Thymus (tissue), 11 donors: Measurements from ENCODE around the gene TSHZ2. TPM values are rescaled to one million over a fixed set of nuclear protein-coding genes. Genes with fewer than 3 reads are reported as not detected.
"Not testable (repeated sequence)": the region's sequence is repeated elsewhere in the genome, so short reads cannot be mapped to it uniquely, and the experiment has no call there.

Experiments
- DNase-seq, 9 donors: peaks; one replicate each; pipeline ENCODE4 v3.0.0-alpha.2; 2013; ENCODE audit warnings: low spot score in 9 of 9, low read depth in 6 of 9, missing footprints in 1 of 9
- H3K27ac ChIP-seq, 2 donors: one replicate each; pipeline ENCODE4 v1.5.1; 2013; ENCODE audit warnings: control low read depth in 1 of 2, low read depth in 1 of 2, low read length in 1 of 2, mild to moderate bottlenecking in 1 of 2, moderate library complexity in 1 of 2
- H3K27me3 ChIP-seq, 2 donors: one replicate each; pipeline ENCODE4 v1.5.1; 2013; ENCODE audit warnings: low read length in 1 of 2; ENCODE audit not compliant: control insufficient read depth in 2 of 2, insufficient read depth in 1 of 2
- H3K36me3 ChIP-seq, 2 donors: one replicate each; pipeline ENCODE4 v1.5.1; 2013; ENCODE audit warnings: low read length in 1 of 2, mild to moderate bottlenecking in 1 of 2, moderate library complexity in 1 of 2; ENCODE audit not compliant: control insufficient read depth in 2 of 2, insufficient read depth in 2 of 2
- H3K4me1 ChIP-seq, 2 donors: one replicate each; pipeline ENCODE4 v1.5.1; 2013; ENCODE audit warnings: low read length in 2 of 2; ENCODE audit not compliant: control insufficient read depth in 2 of 2, insufficient read depth in 2 of 2
- H3K4me3 ChIP-seq, 2 donors: one replicate each; pipeline ENCODE4 v1.5.1; 2013; ENCODE audit warnings: low read length in 2 of 2, control low read depth in 1 of 2, mild to moderate bottlenecking in 1 of 2
- H3K9me3 ChIP-seq, 2 donors: one replicate each; pipeline ENCODE4 v1.5.1; 2013; ENCODE audit warnings: low read length in 1 of 2, mild to moderate bottlenecking in 1 of 2; ENCODE audit not compliant: control insufficient read depth in 2 of 2, insufficient read depth in 1 of 2
- WGBS: extraction: QIAGEN DNeasy Blood & Tissue Kit; methylation state at CpG from one replicate; pipeline ENCODE4 v1.1.7; 2013; 5-methylcytosine and 5-hydroxymethylcytosine counted together
- polyA plus RNA-seq: library from polyadenylated mRNA; stranded (reverse); fragments of 200-250 nt; gene quantifications from one replicate; pipeline ENCODE4 v1.2.3, GENCODE V29; 2013
- total RNA-seq: library from RNA; stranded (reverse); fragments of 120-200 nt; gene quantifications from one replicate; pipeline ENCODE4 v1.2.4, GENCODE V29; 2013
- donor health status: healthy.

TSHZ2 gene
- total and polyA plus RNA-seq, 2 donors, result 1.4 to 2.4 TPM

DNA sequence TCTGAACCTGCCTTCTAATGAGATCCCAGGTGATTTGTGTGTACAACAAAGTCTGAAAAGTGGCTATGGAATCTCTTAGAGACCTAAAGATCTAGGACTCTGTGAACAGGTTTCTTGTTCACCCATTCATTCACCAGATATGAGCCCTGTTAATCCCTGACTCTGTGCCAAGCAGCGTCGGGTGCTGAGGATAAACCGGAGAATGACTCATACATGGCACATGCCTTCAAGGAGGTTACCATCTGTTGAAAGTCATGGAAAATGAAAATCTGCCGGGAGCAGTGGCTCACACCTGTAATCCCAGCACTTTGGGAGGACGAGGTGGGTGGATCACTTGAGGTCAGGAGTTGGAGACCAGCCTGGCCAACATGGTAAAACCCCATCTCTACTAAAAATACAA is 549.3 kb downstream of the TSHZ2 start:
- H3K9me3 ChIP-seq, DNase-seq, H3K27ac ChIP-seq, H3K4me3 ChIP-seq, H3K4me1 ChIP-seq, H3K27me3 ChIP-seq, H3K36me3 ChIP-seq: not testable (repeated sequence)
- 93% methylated on average over 5 of the region's 5 CpGs for WGBS

DNA sequence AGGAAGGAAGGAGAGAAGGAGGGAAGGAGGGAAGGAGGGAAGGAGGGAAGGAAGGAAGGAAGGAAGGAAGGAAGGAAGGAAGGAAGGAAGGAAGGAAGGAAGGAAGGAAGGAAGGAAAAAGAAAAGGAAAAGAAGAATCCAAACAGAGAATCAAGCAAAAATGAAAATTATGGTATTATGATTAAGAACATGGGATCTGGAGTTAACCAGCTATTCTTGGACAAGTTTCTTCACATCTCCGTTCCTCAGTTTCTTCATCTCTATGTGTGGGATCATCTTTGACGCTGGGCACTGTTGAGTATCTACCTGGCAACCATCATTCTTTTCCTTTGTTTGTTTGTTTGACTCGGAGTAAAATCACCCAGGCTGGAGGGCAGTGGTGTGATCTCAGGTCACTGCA is 549.9 kb downstream of the TSHZ2 start:
- Histone ChIP-seq H3K27ac (no peak overlapping the region), H3K36me3 (no peaks in the 10 kb centered on the region), H3K4me3 (no peak overlapping the region), H3K9me3 (no peaks in the 10 kb centered on the region), H3K4me1 (no peaks in the 10 kb centered on the region), H3K27me3 (no peaks in the 10 kb centered on the region)
- WGBS, result 94% methylated on average over 3 of the region's 3 CpGs
- DNase-seq, result no peak

DNA sequence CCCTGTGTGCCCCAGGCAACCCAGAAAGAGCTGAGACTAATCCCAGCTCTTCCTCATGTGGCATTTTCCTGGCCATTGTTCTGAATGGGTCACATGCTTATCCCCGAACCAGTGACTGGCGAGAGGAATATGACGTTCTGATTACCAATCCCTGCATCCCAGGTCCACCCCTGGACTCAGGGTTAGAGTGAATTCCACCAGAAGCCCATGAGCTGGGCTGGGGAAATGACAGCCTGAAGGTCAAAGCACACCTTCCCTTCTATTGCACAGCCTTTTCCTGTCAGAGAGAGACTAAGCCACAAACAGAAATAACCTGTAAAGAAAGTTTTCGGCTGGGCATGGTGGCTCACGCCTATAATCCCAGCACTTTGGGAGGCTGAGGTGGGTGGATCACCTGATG is 550.5 kb downstream of the TSHZ2 start:
- no peaks in the 10 kb centered on the region for H3K9me3 ChIP-seq
- no peak overlapping the region for H3K27ac ChIP-seq
- no peaks in the 10 kb centered on the region for H3K4me1 ChIP-seq
- WGBS, result 85% methylated on average over 5 of the region's 5 CpGs
- H3K27me3 ChIP-seq, result no peaks in the 10 kb centered on the region
- no peak overlapping the region for H3K4me3 ChIP-seq
- no peak for DNase-seq
- no peaks in the 10 kb centered on the region for H3K36me3 ChIP-seq

DNA sequence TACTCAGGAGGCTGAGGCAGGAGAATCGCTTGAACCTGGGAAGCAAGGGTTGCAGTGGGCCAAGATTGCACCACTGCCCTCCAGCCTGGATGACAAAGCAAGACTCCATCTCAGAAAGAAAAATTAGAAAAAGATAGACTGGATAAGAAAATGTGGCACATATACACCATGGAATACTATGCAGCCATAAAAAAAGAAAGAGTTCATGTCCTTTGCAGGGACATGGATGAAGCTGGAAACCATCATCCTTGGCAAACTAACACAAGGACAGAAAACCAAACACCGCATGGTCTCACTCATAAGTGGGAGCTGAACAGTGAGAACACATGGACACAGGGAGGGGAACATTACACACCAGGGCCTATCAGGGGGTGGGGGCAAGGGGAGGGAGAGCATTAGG is 551.5 kb downstream of the TSHZ2 start:
- not testable (repeated sequence) for DNase-seq, H3K36me3 ChIP-seq, H3K9me3 ChIP-seq, H3K4me1 ChIP-seq, H3K27ac ChIP-seq, H3K4me3 ChIP-seq, H3K27me3 ChIP-seq
- WGBS, result 97% methylated on average over 2 of the region's 2 CpGs

DNA sequence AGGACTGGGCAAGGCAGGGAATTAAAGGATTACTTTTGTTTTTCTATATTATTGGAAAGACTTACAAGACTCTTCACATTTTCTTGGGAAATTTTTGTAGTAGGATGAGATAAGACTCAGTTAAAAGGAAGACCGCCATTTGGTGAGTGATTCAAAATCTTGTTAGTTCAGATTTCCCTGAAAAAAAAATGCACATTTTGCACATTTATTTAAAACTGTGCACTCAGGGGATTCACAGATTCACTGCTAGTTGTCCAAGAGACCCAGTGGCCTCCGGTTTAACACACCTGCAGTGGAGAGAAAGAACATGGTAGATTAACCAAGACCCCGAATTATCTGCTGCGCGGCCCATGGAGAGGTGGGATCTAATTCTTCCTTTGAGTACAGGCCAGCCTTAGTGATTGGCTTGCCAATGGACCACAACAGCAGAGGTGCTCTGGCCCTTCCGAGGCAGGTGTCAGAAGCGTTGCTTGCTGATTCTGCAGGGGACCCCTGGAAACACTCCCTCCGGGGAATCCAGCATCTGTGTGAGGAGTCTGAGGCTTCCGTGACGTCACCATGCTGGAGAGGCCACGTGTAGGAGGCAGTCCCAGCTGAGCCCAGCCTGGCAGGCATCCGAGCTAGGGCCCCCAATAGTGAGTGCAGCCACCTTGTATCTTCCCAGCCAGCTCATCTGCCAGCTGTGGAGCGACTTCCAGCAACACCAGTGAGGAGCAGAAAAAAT is 552.6 kb downstream of the TSHZ2 start:
- Histone ChIP-seq H3K9me3 (no peaks in the 10 kb centered on the region), H3K4me3 (no peak overlapping the region), H3K27ac (no peak overlapping the region), H3K27me3 (no peaks in the 10 kb centered on the region), H3K4me1 (no peaks in the 10 kb centered on the region), H3K36me3 (no peaks in the 10 kb centered on the region)
- WGBS, result 94% methylated on average over 13 of the region's 13 CpGs
- DNase-seq, result no peak

DNA sequence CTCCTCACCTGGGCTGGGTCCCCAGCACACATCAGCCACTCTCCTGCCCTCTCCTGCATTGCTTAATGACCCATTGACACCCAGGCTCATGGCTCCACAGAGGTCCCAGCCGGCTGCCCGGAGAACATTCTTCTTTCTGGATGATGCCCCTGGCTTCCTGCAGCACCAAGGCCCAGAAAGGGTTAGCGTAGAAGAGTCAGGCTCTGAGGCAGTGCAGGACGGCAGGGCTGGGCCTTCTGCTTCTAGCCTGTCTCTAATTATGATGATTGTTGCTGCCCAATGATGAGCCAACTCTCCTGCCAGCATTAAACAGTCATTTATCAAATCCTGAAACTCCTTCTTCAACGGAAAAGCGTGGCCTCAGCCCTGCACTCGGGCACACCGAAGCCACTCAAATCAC is 555.0 kb downstream of the TSHZ2 start:
- no peak for DNase-seq
- no peak overlapping the region for H3K4me3 ChIP-seq
- WGBS, result 95% methylated on average over 8 of the region's 8 CpGs
- H3K27me3 ChIP-seq, result no peaks in the 10 kb centered on the region
- H3K4me1 ChIP-seq, result no peaks in the 10 kb centered on the region
- H3K36me3 ChIP-seq, result no peaks in the 10 kb centered on the region
- H3K27ac ChIP-seq, result no peak overlapping the region
- no peaks in the 10 kb centered on the region for H3K9me3 ChIP-seq

DNA sequence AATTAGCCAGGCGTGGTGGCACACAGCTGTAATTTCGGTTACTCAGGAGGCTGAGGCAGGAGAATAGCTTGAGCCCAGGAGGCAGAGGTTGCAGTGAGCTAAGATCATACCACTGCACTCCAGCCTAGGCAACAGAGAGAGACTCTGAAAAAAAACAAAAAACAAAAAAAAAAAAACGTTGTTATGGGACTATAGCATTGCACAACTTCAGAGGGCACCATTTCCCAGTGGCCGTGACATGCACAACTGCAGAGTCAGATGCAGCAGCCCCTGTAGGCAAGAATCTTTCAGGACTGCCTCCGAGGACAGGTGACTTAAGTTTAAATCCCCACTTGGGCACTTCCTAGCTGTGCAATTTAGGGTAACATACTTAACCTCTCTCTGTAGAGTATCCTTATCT is 557.5 kb downstream of the TSHZ2 start:
- Histone ChIP-seq H3K9me3 (no peaks in the 10 kb centered on the region), H3K4me1 (no peaks in the 10 kb centered on the region), H3K36me3 (no peaks in the 10 kb centered on the region), H3K27ac (no peak overlapping the region), H3K4me3 (no peak overlapping the region), H3K27me3 (no peaks in the 10 kb centered on the region)
- DNase-seq, result no peak
- WGBS, result 90% methylated on average over 5 of the region's 5 CpGs

DNA sequence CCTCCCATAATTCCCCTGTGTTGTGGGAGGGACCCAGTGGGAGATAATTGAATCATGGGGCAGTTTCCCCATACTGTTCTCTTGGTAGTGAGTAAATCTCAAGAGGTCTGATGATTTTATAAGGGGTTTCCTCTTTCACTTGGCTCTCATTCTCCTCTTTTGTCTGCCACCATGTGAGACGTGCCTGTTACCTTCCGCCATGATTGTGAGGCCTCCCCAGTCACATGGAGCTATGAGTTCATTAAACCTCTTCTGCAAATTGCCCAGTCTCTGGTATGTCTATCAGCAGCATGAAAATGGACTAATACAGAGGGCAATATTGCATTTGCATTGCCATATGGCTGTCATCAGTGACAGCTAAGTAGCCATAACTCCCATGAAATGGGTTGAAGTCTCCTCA is 558.3 kb downstream of the TSHZ2 start:
- H3K27ac ChIP-seq, result no peak overlapping the region
- no peaks in the 10 kb centered on the region for H3K9me3 ChIP-seq
- H3K4me3 ChIP-seq, result no peak overlapping the region
- no peaks in the 10 kb centered on the region for H3K27me3 ChIP-seq
- WGBS, result 88% methylated on average over 2 of the region's 2 CpGs
- no peak for DNase-seq
- H3K4me1 ChIP-seq, result no peaks in the 10 kb centered on the region
- no peaks in the 10 kb centered on the region for H3K36me3 ChIP-seq

DNA sequence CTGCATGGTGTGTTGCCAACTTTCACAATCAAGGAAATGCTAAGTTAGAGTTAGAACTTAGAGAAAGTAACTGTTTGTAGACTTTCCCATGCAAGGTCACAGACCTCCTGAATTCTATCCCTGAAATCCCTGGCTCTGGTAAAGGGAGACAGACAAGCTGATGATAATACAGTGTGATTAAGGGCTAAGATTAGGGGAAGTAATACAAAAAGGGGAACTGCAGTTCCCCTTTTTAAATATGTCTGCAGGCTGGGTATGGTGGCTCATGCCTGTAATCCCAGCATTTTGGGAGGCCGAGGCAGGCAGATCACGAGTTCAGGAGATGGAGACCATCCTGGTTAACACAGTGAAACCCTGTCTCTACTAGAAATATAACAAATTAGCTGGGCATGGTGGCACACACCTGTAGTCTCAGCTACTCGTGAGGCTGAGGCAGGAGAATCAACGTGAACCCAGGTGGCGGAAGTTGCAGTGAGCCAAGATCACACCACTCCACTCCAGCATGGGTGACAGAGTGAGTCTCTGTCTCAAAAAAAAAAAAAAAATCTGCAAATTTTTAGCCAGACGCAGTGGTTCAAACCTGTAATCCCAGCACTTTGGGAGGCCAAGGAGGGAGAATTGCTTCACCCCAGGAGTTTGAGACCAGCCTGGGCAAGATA is 560.6 kb downstream of the TSHZ2 start:
- not testable (repeated sequence) for DNase-seq, H3K27ac ChIP-seq, H3K27me3 ChIP-seq, H3K36me3 ChIP-seq, H3K4me1 ChIP-seq, H3K9me3 ChIP-seq, H3K4me3 ChIP-seq
- WGBS, result 72% methylated on average over 6 of the region's 6 CpGs
